Measurements from ENCODE around the gene HIVEP1.

- TF ChIP-seq, protein P1, sequence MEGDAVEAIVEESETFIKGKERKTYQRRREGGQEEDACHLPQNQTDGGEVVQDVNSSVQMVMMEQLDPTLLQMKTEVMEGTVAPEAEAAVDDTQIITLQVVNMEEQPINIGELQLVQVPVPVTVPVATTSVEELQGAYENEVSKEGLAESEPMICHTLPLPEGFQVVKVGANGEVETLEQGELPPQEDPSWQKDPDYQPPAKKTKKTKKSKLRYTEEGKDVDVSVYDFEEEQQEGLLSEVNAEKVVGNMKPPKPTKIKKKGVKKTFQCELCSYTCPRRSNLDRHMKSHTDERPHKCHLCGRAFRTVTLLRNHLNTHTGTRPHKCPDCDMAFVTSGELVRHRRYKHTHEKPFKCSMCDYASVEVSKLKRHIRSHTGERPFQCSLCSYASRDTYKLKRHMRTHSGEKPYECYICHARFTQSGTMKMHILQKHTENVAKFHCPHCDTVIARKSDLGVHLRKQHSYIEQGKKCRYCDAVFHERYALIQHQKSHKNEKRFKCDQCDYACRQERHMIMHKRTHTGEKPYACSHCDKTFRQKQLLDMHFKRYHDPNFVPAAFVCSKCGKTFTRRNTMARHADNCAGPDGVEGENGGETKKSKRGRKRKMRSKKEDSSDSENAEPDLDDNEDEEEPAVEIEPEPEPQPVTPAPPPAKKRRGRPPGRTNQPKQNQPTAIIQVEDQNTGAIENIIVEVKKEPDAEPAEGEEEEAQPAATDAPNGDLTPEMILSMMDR (IDR thresholded peaks at IDR 0.05): no peak
- no peak for TF ChIP-seq POLR2A (IDR thresholded peaks at IDR 0.05)
These were observed 34.9 kb upstream of the HIVEP1 start for GRCh38 chr6:11977193-11977592.
